Caco-2 (cell line): ENCODE results near the gene HMHB1. TPM values are rescaled to one million over a fixed set of nuclear protein-coding genes. Genes with fewer than 3 reads are reported as not detected.

ENCODE experiments used
- BruUV-seq: library from RNA; stranded (reverse); fragments of 400-500 nt; replicated peaks from 2 replicates; lab custom pipeline; 2021; lab: Mats Ljungman, UMichigan
- CTCF ChIA-PET: fragments of 300-600 bp; sonication (Branson Sonifier 250); formaldehyde crosslinking; loops from one replicate; lab custom pipeline; 2022; ENCODE audit warnings: antibody characterized with exemption; lab: Charles Lee
- POLR2A ChIA-PET: fragments of 300-600 bp; sonication (Branson Sonifier 250); formaldehyde crosslinking; loops from one replicate; lab custom pipeline; 2022; ENCODE audit warnings: antibody characterized with exemption; lab: Charles Lee
- DNase-seq, 2 experiments: peaks; one replicate each; pipeline versions ENCODE4 v3.0.0 to v3.0.0-alpha.2; 2020 to 2022
- H3K27me3 ChIP-seq: replicated peaks from 2 replicates; pipeline ENCODE4 v1.6.0; 2011; ENCODE audit warnings: low read length; ENCODE audit not compliant: control insufficient read depth, insufficient read depth
- H3K36me3 ChIP-seq: 2 replicates; pipeline ENCODE4 v1.5.1; 2011; ENCODE audit warnings: low read length; ENCODE audit not compliant: control insufficient read depth, insufficient read depth
- H3K4me1 ChIP-seq: fragments of 250-450 bp; sonication (Bioruptor Pico); 2 replicates; pipeline ENCODE4 v1.5.1; 2020; ENCODE audit warnings: mild to moderate bottlenecking
- H3K4me3 ChIP-seq: 2 replicates; pipeline ENCODE4 v1.5.1; 2011; ENCODE audit warnings: low read depth, mild to moderate bottlenecking, control low read depth, low read length
- H3K9me3 ChIP-seq: fragments of 250-450 bp; sonication (Bioruptor Pico); 2 replicates; pipeline ENCODE4 v1.5.1; 2020; ENCODE audit warnings: mild to moderate bottlenecking, moderate library complexity
- H3K27ac Mint-ChIP-seq: one replicate; pipeline ENCODE4 v1.8.0; 2022; ENCODE audit warnings: mixed read lengths; ENCODE audit not compliant: unreplicated experiment
- H3K27me3 Mint-ChIP-seq: one replicate; pipeline ENCODE4 v1.8.0; 2022; ENCODE audit warnings: mixed read lengths; ENCODE audit not compliant: insufficient read depth, unreplicated experiment
- H3K36me3 Mint-ChIP-seq: one replicate; pipeline ENCODE4 v1.8.0; 2022; ENCODE audit warnings: mild to moderate bottlenecking, mixed read lengths; ENCODE audit not compliant: insufficient read depth, unreplicated experiment
- H3K4me1 Mint-ChIP-seq: one replicate; pipeline ENCODE4 v1.8.0; 2022; ENCODE audit warnings: low read depth, mixed read lengths; ENCODE audit not compliant: unreplicated experiment
- H3K4me3 Mint-ChIP-seq: one replicate; pipeline ENCODE4 v1.8.0; 2022; ENCODE audit warnings: mild to moderate bottlenecking, moderate library complexity, mixed read lengths; ENCODE audit not compliant: unreplicated experiment
- H3K9me3 Mint-ChIP-seq: one replicate; pipeline ENCODE4 v1.8.0; 2022; ENCODE audit warnings: mixed read lengths; ENCODE audit not compliant: unreplicated experiment
- CTCF ChIP-seq, 2 experiments: fragments of 200-600 bp in 1 of 2; IDR thresholded peaks; 1 replicate in 1 of 2; 2 replicates in 1 of 2; pipeline versions ENCODE4 v1.5.1 to v1.8.0; 2011 to 2022; ENCODE audit warnings: antibody characterized with exemption in 1 of 2, control low read depth in 1 of 2, inconsistent platforms in 1 of 2, low read depth in 1 of 2, low read length in 1 of 2, mild to moderate bottlenecking in 1 of 2, moderate library complexity in 1 of 2; ENCODE audit not compliant: insufficient read depth in 1 of 2, severe bottlenecking in 1 of 2, unreplicated experiment in 1 of 2
- intact Hi-C: fragments of 100-400 bp; cut with micrococcal nuclease; formaldehyde crosslinking; loops from one replicate; pipeline ENCODE4 v1.10.0; 2022; ENCODE audit not compliant: unreplicated experiment
- total RNA-seq: library from RNA; stranded (reverse); gene quantifications from 2 replicates; pipeline ENCODE4 v1.2.3, GENCODE V29; 2022

Gene HMHB1
- total RNA-seq, 1 experiment from 2014 or later = not detected

- peaks cover 5% of the 10 kb centered on the region for H3K27me3 Mint-ChIP-seq
- CTCF ChIA-PET = no interaction called here
- intact Hi-C loops = no loop called here
- no peak for DNase-seq
- POLR2A ChIA-PET = no interaction called here
- TF ChIP-seq CTCF (IDR thresholded peaks at IDR 0.05; ENCODE audit: insufficient read depth in 1 of 2, low read depth in 1 of 2, low read length in 1 of 2, severe bottlenecking in 1 of 2, unreplicated experiment in 1 of 2) = no peak
- H3K27ac Mint-ChIP-seq = no peak overlapping the region
- H3K9me3 Mint-ChIP-seq = no peaks in the 10 kb centered on the region
- Histone ChIP-seq H3K9me3 (no peaks in the 10 kb centered on the region), H3K4me3 (no peak overlapping the region), H3K36me3 (no peaks in the 10 kb centered on the region), H3K27me3 (no peaks in the 10 kb centered on the region), H3K4me1 (no peaks in the 10 kb centered on the region)
- H3K36me3 Mint-ChIP-seq = no peaks in the 10 kb centered on the region
- no peak overlapping the region for H3K4me3 Mint-ChIP-seq
- H3K4me1 Mint-ChIP-seq = no peaks in the 10 kb centered on the region
- BruUV-seq = no TSS peak
Observed at GRCh38 chr5:143796753-143797152, 15.2 kb upstream of the HMHB1 start.

GRCh38 chr5:143800715-143801114, 11.2 kb upstream of the HMHB1 start:
- no peak overlapping the region for H3K4me3 Mint-ChIP-seq
- no TSS peak for BruUV-seq
- intact Hi-C loops = no loop called here
- H3K4me1 Mint-ChIP-seq = no peaks in the 10 kb centered on the region
- H3K9me3 Mint-ChIP-seq = no peaks in the 10 kb centered on the region
- no peaks in the 10 kb centered on the region for H3K4me1 ChIP-seq
- H3K27ac Mint-ChIP-seq = no peak overlapping the region
- ChIA-PET CTCF (no interaction called here), POLR2A (no interaction called here)
- H3K4me3 ChIP-seq = no peak overlapping the region
- H3K27me3 Mint-ChIP-seq = peaks cover 5% of the 10 kb centered on the region
- no peak for DNase-seq
- H3K36me3 Mint-ChIP-seq = no peaks in the 10 kb centered on the region
- no peaks in the 10 kb centered on the region for H3K9me3 ChIP-seq
- H3K36me3 ChIP-seq = no peaks in the 10 kb centered on the region
- no peaks in the 10 kb centered on the region for H3K27me3 ChIP-seq
- TF ChIP-seq CTCF (IDR thresholded peaks at IDR 0.05; ENCODE audit: insufficient read depth in 1 of 2, low read depth in 1 of 2, low read length in 1 of 2, severe bottlenecking in 1 of 2, unreplicated experiment in 1 of 2) = no peak

- Mint-ChIP-seq H3K4me3 (no peak overlapping the region), H3K4me1 (no peaks in the 10 kb centered on the region), H3K36me3 (no peaks in the 10 kb centered on the region), H3K27ac (no peak overlapping the region), H3K27me3 (peaks cover 2% of the 10 kb centered on the region), H3K9me3 (no peaks in the 10 kb centered on the region)
- TF ChIP-seq CTCF (IDR thresholded peaks at IDR 0.05; ENCODE audit: insufficient read depth in 1 of 2, low read depth in 1 of 2, low read length in 1 of 2, severe bottlenecking in 1 of 2, unreplicated experiment in 1 of 2) = no peak
- intact Hi-C loops = no loop called here
- Histone ChIP-seq H3K4me1 (no peaks in the 10 kb centered on the region), H3K36me3 (no peaks in the 10 kb centered on the region), H3K4me3 (no peak overlapping the region), H3K9me3 (no peaks in the 10 kb centered on the region), H3K27me3 (no peaks in the 10 kb centered on the region)
- ChIA-PET POLR2A (no interaction called here), CTCF (no interaction called here)
- DNase-seq = no peak
- no TSS peak for BruUV-seq
Observed at GRCh38 chr5:143801252-143801939, 10.6 kb upstream of the HMHB1 start.
